ENCODE results near the gene NOL3. TPM values are rescaled to one million over a fixed set of nuclear protein-coding genes. Genes with fewer than 3 reads are reported as not detected.

The NOL3 gene
- total and polyA plus RNA-seq, 2 of the 13 experiments (the other 11 are each of a cell fraction or from before 2014, with no cell fraction given): 5.7 to 20.5 TPM

GRCh38 chr16:67162506-67163163, 7.7 kb upstream of the NOL3 start (continued):
- TF ChIP-seq, protein P1, sequence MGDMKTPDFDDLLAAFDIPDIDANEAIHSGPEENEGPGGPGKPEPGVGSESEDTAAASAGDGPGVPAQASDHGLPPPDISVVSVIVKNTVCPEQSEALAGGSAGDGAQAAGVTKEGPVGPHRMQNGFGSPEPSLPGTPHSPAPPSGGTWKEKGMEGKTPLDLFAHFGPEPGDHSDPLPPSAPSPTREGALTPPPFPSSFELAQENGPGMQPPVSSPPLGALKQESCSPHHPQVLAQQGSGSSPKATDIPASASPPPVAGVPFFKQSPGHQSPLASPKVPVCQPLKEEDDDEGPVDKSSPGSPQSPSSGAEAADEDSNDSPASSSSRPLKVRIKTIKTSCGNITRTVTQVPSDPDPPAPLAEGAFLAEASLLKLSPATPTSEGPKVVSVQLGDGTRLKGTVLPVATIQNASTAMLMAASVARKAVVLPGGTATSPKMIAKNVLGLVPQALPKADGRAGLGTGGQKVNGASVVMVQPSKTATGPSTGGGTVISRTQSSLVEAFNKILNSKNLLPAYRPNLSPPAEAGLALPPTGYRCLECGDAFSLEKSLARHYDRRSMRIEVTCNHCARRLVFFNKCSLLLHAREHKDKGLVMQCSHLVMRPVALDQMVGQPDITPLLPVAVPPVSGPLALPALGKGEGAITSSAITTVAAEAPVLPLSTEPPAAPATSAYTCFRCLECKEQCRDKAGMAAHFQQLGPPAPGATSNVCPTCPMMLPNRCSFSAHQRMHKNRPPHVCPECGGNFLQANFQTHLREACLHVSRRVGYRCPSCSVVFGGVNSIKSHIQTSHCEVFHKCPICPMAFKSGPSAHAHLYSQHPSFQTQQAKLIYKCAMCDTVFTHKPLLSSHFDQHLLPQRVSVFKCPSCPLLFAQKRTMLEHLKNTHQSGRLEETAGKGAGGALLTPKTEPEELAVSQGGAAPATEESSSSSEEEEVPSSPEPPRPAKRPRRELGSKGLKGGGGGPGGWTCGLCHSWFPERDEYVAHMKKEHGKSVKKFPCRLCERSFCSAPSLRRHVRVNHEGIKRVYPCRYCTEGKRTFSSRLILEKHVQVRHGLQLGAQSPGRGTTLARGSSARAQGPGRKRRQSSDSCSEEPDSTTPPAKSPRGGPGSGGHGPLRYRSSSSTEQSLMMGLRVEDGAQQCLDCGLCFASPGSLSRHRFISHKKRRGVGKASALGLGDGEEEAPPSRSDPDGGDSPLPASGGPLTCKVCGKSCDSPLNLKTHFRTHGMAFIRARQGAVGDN (CRISPR knock-in tag; IDR thresholded peaks at IDR 0.05): 0 out of 2 replicates have a peak, but pooled peaks have one; percentile 7
- no peak for TF ChIP-seq BATF2 (CRISPR knock-in tag; IDR thresholded peaks at IDR 0.05)
- TF ChIP-seq DNMT1 (CRISPR knock-in tag; IDR thresholded peaks at IDR 0.05): no peak
- TF ChIP-seq, protein P2, sequence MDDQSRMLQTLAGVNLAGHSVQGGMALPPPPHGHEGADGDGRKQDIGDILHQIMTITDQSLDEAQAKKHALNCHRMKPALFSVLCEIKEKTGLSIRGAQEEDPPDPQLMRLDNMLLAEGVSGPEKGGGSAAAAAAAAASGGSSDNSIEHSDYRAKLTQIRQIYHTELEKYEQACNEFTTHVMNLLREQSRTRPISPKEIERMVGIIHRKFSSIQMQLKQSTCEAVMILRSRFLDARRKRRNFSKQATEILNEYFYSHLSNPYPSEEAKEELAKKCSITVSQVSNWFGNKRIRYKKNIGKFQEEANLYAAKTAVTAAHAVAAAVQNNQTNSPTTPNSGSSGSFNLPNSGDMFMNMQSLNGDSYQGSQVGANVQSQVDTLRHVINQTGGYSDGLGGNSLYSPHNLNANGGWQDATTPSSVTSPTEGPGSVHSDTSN (CRISPR knock-in tag; IDR thresholded peaks at IDR 0.05; ENCODE audit: borderline replicate concordance): no peak
- no peak for TF ChIP-seq ZNF251 (CRISPR knock-in tag; IDR thresholded peaks at IDR 0.05)
- TF ChIP-seq ZBTB38 (CRISPR knock-in tag; IDR thresholded peaks at IDR 0.05): peak; percentile 80
- no peak for TF ChIP-seq FOXP1 (IDR thresholded peaks at IDR 0.05)
- TF ChIP-seq FOXP1 (CRISPR knock-in tag; IDR thresholded peaks at IDR 0.05): no peak
- TF ChIP-seq ZNF644 (CRISPR knock-in tag; IDR thresholded peaks at IDR 0.05; ENCODE audit: low read depth): no peak
- no peak for TF ChIP-seq RXRA (CRISPR knock-in tag; IDR thresholded peaks at IDR 0.05)
- TF ChIP-seq ZNF234 (CRISPR knock-in tag; conservative IDR thresholded peaks at IDR 0.05): no peak
- TF ChIP-seq CENPT (CRISPR knock-in tag; IDR thresholded peaks at IDR 0.05; ENCODE audit: low read depth): no peak
- TF ChIP-seq KLF6 (CRISPR knock-in tag; IDR thresholded peaks at IDR 0.05): no peak
- no peak for TF ChIP-seq SRSF9 (IDR thresholded peaks at IDR 0.05; ENCODE audit: borderline replicate concordance, insufficient read depth, low read depth, low read length, poor library complexity, severe bottlenecking)
- TF ChIP-seq, protein P3, sequence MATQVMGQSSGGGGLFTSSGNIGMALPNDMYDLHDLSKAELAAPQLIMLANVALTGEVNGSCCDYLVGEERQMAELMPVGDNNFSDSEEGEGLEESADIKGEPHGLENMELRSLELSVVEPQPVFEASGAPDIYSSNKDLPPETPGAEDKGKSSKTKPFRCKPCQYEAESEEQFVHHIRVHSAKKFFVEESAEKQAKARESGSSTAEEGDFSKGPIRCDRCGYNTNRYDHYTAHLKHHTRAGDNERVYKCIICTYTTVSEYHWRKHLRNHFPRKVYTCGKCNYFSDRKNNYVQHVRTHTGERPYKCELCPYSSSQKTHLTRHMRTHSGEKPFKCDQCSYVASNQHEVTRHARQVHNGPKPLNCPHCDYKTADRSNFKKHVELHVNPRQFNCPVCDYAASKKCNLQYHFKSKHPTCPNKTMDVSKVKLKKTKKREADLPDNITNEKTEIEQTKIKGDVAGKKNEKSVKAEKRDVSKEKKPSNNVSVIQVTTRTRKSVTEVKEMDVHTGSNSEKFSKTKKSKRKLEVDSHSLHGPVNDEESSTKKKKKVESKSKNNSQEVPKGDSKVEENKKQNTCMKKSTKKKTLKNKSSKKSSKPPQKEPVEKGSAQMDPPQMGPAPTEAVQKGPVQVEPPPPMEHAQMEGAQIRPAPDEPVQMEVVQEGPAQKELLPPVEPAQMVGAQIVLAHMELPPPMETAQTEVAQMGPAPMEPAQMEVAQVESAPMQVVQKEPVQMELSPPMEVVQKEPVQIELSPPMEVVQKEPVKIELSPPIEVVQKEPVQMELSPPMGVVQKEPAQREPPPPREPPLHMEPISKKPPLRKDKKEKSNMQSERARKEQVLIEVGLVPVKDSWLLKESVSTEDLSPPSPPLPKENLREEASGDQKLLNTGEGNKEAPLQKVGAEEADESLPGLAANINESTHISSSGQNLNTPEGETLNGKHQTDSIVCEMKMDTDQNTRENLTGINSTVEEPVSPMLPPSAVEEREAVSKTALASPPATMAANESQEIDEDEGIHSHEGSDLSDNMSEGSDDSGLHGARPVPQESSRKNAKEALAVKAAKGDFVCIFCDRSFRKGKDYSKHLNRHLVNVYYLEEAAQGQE (IDR thresholded peaks at IDR 0.05; ENCODE audit: borderline replicate concordance in 1 of 2, low read depth in 1 of 2, low read length in 2 of 2): no peak
- TF ChIP-seq MXI1 (IDR thresholded peaks at IDR 0.05; ENCODE audit: borderline replicate concordance, low read depth, low read length): no peak
